Measurements from ENCODE around the gene STRADA. TPM values are rescaled to one million over a fixed set of nuclear protein-coding genes. Genes with fewer than 3 reads are reported as not detected.
A peak's percentile ranks its signal among the peaks of the same experiment; 100 is the strongest.

STRADA gene
- total and polyA plus RNA-seq, 10 of the 15 experiments (the other 5 are each of a cell fraction or from before 2014, with no cell fraction given) = 13.3 to 54.1 (median 44.0) TPM

DNA sequence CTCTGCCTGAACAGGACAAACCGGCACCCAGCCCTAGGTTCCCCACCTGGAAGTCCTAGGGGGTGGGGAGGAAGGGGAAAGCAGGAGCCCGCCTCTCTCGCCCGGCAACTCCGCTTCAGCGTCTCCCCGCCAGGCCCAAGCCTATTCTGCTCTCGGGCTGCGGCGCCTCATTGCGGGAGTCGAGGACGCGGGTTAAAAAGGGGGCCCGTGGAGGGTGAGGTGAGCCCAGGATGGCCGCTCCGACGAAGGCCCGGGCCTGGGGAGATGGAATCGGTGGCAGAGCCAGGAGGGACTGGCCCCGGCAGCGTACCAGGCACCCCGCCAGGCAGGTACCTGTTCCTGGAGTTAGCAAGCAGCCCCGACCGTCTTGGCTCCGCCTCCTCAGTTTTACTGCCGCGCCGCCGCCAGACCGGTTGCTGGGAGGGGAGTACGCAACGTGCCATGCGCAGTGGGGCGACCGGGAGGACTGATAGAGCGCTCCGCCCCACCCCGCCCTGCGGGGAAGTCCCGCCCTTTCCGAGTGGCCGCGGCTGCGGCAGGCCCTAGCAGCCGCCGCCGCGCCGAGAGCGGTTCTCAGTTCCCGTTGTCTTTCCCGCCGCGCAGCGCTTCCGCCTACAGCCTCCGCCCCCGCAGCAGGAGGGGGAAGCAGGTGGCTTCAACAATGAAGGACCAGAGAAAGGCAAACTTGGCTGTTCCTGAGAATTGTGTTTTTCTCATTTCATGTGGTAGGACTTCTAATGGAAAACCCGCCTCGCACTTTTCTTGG, at the start of gene STRADA (continued):
- TF ChIP-seq, protein P1, sequence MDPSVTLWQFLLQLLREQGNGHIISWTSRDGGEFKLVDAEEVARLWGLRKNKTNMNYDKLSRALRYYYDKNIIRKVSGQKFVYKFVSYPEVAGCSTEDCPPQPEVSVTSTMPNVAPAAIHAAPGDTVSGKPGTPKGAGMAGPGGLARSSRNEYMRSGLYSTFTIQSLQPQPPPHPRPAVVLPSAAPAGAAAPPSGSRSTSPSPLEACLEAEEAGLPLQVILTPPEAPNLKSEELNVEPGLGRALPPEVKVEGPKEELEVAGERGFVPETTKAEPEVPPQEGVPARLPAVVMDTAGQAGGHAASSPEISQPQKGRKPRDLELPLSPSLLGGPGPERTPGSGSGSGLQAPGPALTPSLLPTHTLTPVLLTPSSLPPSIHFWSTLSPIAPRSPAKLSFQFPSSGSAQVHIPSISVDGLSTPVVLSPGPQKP (IDR thresholded peaks at IDR 0.05; ENCODE audit: low read depth, low read length) = no peak
- TF ChIP-seq EGR1 (IDR thresholded peaks at IDR 0.05; ENCODE audit: borderline replicate concordance in 1 of 2, low read depth in 2 of 2, low read length in 2 of 2) = peak; percentile 80 to 100
- TF ChIP-seq, protein P2, sequence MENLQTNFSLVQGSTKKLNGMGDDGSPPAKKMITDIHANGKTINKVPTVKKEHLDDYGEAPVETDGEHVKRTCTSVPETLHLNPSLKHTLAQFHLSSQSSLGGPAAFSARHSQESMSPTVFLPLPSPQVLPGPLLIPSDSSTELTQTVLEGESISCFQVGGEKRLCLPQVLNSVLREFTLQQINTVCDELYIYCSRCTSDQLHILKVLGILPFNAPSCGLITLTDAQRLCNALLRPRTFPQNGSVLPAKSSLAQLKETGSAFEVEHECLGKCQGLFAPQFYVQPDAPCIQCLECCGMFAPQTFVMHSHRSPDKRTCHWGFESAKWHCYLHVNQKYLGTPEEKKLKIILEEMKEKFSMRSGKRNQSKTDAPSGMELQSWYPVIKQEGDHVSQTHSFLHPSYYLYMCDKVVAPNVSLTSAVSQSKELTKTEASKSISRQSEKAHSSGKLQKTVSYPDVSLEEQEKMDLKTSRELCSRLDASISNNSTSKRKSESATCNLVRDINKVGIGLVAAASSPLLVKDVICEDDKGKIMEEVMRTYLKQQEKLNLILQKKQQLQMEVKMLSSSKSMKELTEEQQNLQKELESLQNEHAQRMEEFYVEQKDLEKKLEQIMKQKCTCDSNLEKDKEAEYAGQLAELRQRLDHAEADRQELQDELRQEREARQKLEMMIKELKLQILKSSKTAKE (IDR thresholded peaks at IDR 0.05; ENCODE audit: low read depth, poor library complexity, severe bottlenecking) = no peak
- TF ChIP-seq CHD2 (IDR thresholded peaks at IDR 0.05; ENCODE audit: borderline replicate concordance, low read depth, low read length) = no peak; the same call in none of the 2 replicates
- no peak for TF ChIP-seq CBX3 (IDR thresholded peaks at IDR 0.05; ENCODE audit: borderline replicate concordance, low read depth)
- TF ChIP-seq, protein P3, sequence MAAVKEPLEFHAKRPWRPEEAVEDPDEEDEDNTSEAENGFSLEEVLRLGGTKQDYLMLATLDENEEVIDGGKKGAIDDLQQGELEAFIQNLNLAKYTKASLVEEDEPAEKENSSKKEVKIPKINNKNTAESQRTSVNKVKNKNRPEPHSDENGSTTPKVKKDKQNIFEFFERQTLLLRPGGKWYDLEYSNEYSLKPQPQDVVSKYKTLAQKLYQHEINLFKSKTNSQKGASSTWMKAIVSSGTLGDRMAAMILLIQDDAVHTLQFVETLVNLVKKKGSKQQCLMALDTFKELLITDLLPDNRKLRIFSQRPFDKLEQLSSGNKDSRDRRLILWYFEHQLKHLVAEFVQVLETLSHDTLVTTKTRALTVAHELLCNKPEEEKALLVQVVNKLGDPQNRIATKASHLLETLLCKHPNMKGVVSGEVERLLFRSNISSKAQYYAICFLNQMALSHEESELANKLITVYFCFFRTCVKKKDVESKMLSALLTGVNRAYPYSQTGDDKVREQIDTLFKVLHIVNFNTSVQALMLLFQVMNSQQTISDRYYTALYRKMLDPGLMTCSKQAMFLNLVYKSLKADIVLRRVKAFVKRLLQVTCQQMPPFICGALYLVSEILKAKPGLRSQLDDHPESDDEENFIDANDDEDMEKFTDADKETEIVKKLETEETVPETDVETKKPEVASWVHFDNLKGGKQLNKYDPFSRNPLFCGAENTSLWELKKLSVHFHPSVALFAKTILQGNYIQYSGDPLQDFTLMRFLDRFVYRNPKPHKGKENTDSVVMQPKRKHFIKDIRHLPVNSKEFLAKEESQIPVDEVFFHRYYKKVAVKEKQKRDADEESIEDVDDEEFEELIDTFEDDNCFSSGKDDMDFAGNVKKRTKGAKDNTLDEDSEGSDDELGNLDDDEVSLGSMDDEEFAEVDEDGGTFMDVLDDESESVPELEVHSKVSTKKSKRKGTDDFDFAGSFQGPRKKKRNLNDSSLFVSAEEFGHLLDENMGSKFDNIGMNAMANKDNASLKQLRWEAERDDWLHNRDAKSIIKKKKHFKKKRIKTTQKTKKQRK (IDR thresholded peaks at IDR 0.05; ENCODE audit: low read depth, low read length) = no peak
- TF ChIP-seq, protein P4, sequence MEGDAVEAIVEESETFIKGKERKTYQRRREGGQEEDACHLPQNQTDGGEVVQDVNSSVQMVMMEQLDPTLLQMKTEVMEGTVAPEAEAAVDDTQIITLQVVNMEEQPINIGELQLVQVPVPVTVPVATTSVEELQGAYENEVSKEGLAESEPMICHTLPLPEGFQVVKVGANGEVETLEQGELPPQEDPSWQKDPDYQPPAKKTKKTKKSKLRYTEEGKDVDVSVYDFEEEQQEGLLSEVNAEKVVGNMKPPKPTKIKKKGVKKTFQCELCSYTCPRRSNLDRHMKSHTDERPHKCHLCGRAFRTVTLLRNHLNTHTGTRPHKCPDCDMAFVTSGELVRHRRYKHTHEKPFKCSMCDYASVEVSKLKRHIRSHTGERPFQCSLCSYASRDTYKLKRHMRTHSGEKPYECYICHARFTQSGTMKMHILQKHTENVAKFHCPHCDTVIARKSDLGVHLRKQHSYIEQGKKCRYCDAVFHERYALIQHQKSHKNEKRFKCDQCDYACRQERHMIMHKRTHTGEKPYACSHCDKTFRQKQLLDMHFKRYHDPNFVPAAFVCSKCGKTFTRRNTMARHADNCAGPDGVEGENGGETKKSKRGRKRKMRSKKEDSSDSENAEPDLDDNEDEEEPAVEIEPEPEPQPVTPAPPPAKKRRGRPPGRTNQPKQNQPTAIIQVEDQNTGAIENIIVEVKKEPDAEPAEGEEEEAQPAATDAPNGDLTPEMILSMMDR (IDR thresholded peaks at IDR 0.05 in 2 of 3, conservative IDR thresholded peaks at IDR 0.05 in 1 of 3; ENCODE audit: control insufficient read depth in 2 of 3, extremely low read depth in 1 of 3, insufficient read depth in 1 of 3, low read depth in 3 of 3, low read length in 3 of 3) = no peak
- TF ChIP-seq YBX1 (IDR thresholded peaks at IDR 0.05) = no peak
- peak; percentile 47 to 75; a peak in 3 of 4 replicates for TF ChIP-seq BHLHE40 (IDR thresholded peaks at IDR 0.05; ENCODE audit: borderline replicate concordance in 1 of 2, low read depth in 2 of 2, low read length in 1 of 2)
- TF ChIP-seq, protein P5, sequence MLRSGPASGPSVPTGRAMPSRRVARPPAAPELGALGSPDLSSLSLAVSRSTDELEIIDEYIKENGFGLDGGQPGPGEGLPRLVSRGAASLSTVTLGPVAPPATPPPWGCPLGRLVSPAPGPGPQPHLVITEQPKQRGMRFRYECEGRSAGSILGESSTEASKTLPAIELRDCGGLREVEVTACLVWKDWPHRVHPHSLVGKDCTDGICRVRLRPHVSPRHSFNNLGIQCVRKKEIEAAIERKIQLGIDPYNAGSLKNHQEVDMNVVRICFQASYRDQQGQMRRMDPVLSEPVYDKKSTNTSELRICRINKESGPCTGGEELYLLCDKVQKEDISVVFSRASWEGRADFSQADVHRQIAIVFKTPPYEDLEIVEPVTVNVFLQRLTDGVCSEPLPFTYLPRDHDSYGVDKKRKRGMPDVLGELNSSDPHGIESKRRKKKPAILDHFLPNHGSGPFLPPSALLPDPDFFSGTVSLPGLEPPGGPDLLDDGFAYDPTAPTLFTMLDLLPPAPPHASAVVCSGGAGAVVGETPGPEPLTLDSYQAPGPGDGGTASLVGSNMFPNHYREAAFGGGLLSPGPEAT (IDR thresholded peaks at IDR 0.05; ENCODE audit: low read depth) = peak; percentile 90
- TF ChIP-seq, protein P6, sequence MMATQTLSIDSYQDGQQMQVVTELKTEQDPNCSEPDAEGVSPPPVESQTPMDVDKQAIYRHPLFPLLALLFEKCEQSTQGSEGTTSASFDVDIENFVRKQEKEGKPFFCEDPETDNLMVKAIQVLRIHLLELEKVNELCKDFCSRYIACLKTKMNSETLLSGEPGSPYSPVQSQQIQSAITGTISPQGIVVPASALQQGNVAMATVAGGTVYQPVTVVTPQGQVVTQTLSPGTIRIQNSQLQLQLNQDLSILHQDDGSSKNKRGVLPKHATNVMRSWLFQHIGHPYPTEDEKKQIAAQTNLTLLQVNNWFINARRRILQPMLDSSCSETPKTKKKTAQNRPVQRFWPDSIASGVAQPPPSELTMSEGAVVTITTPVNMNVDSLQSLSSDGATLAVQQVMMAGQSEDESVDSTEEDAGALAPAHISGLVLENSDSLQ (IDR thresholded peaks at IDR 0.05) = no peak
- peak; percentile 64; the same call in 1 of the 2 replicates for TF ChIP-seq BCL11A (IDR thresholded peaks at IDR 0.05; ENCODE audit: low read depth, low read length)
- TF ChIP-seq CBFB (IDR thresholded peaks at IDR 0.05; ENCODE audit: low read depth) = peak; percentile 48
- peak; percentile 90 for TF ChIP-seq HDGF (IDR thresholded peaks at IDR 0.05)
- TF ChIP-seq JUND (IDR thresholded peaks at IDR 0.05; ENCODE audit: low read depth, low read length) = no peak
- TF ChIP-seq TAF1 (IDR thresholded peaks at IDR 0.05; ENCODE audit: borderline replicate concordance, low read depth, low read length) = peak; percentile 69; the same call in 1 of the 2 replicates
- TF ChIP-seq WRNIP1 (IDR thresholded peaks at IDR 0.05; ENCODE audit: borderline replicate concordance, low read depth, low read length) = no peak
